SIG-M5 treated with dmso at 0.1 percent for 504 hours (cell line): ENCODE data around the gene GRAMD4.
A peak's percentile ranks its signal among the peaks of the same experiment; 100 is the strongest.

ENCODE experiments used
- DNase-seq: peaks from one replicate; lab custom pipeline; 2025; ENCODE audit not compliant: unreplicated experiment; lab: John Stamatoyannopoulos, UW

GRAMD4 gene

GRCh38 chr22:46619830-46620501, at the start of gene GRAMD4:
Gene GRAMD4 (plus strand): TSS chr22:46620386. CDS start chr22:46626800, 6,414 bp downstream.
- no peak for DNase-seq

- DNase-seq, result no peak
Observed at GRCh38 chr22:46571642-46572250, 48.4 kb upstream of the GRAMD4 start.

- DNase-seq, result no peak
Observed at GRCh38 chr22:46572911-46573780, 47.0 kb upstream of the GRAMD4 start.

- DNase-seq, result peak; percentile 70
Observed at GRCh38 chr22:46573781-46574437, 46.3 kb upstream of the GRAMD4 start.

- DNase-seq, result no peak
Observed at GRCh38 chr22:46574438-46574992, 45.7 kb upstream of the GRAMD4 start.

GRCh38 chr22:46574993-46575910, 44.9 kb upstream of the GRAMD4 start:
- no peak for DNase-seq

- no peak for DNase-seq
Observed at GRCh38 chr22:46575911-46576555, 44.2 kb upstream of the GRAMD4 start.

GRCh38 chr22:46576556-46577367, 43.4 kb upstream of the GRAMD4 start:
- DNase-seq, result no peak

- no peak for DNase-seq
Observed at GRCh38 chr22:46577368-46578249, 42.6 kb upstream of the GRAMD4 start.

- no peak for DNase-seq
Observed at GRCh38 chr22:46578251-46578823, 41.8 kb upstream of the GRAMD4 start.

- no peak for DNase-seq
Observed at GRCh38 chr22:46578824-46579561, 41.2 kb upstream of the GRAMD4 start.

- no peak for DNase-seq
Observed at GRCh38 chr22:46579751-46580449, 40.3 kb upstream of the GRAMD4 start.

- no peak for DNase-seq
Observed at GRCh38 chr22:46580940-46581537, 39.1 kb upstream of the GRAMD4 start.

- no peak for DNase-seq
Observed at GRCh38 chr22:46581538-46582244, 38.5 kb upstream of the GRAMD4 start.
